ENCODE measurements around the gene IRF2BP2. TPM values are rescaled to one million over a fixed set of nuclear protein-coding genes. Genes with fewer than 3 reads are reported as not detected.

IRF2BP2 gene
- total and polyA plus RNA-seq, 2 experiments from 2014 or later = 24.3 to 113 TPM

DNA sequence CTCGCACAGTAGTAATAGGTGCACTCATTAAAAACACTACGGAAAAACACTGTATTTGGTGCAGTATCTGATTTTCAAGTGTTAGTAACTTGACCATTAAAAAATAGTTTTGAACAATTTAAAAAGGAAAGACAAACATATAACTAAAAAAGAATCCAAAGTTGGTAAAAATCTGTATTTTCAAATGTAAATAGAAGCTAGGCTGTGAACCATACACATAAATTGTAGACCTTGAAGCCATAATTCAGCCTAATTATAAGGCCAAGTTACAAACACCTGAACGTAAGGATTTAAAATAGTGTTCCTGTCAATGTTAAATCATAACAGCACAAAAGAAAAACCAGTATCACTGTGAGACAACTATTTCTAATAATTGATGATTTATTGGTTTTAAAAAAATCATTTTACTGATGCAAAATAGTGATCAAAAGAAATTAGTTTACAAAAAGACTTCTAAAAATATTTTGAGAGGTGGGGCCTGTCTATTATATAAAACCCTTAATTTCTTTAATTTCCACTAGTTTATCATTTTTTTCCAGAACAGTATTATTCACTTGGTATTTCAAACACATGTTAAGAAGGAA is 4.5 kb downstream of the IRF2BP2 start:
- Histone ChIP-seq H3K9me3 (ENCODE audit: low read depth) (no peaks in the 10 kb centered on the region), H3K4me1 (ENCODE audit: low read depth) (peaks cover 32% of the 10 kb centered on the region), H3K4me3 (peak overlapping the region; percentile 95), H3K27ac (peak overlapping the region; percentile 98), H3K36me3 (peaks cover 27% of the 10 kb centered on the region), H3K27me3 (no peaks in the 10 kb centered on the region)
- TF ChIP-seq, protein P1, sequence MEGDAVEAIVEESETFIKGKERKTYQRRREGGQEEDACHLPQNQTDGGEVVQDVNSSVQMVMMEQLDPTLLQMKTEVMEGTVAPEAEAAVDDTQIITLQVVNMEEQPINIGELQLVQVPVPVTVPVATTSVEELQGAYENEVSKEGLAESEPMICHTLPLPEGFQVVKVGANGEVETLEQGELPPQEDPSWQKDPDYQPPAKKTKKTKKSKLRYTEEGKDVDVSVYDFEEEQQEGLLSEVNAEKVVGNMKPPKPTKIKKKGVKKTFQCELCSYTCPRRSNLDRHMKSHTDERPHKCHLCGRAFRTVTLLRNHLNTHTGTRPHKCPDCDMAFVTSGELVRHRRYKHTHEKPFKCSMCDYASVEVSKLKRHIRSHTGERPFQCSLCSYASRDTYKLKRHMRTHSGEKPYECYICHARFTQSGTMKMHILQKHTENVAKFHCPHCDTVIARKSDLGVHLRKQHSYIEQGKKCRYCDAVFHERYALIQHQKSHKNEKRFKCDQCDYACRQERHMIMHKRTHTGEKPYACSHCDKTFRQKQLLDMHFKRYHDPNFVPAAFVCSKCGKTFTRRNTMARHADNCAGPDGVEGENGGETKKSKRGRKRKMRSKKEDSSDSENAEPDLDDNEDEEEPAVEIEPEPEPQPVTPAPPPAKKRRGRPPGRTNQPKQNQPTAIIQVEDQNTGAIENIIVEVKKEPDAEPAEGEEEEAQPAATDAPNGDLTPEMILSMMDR (IDR thresholded peaks at IDR 0.05; ENCODE audit: low read depth, low read length) = no peak
- peak in 1 of 2 donors; percentile 10 for DNase-seq (ENCODE audit: low read depth in 1 of 2, low spot score in 1 of 2)

DNA sequence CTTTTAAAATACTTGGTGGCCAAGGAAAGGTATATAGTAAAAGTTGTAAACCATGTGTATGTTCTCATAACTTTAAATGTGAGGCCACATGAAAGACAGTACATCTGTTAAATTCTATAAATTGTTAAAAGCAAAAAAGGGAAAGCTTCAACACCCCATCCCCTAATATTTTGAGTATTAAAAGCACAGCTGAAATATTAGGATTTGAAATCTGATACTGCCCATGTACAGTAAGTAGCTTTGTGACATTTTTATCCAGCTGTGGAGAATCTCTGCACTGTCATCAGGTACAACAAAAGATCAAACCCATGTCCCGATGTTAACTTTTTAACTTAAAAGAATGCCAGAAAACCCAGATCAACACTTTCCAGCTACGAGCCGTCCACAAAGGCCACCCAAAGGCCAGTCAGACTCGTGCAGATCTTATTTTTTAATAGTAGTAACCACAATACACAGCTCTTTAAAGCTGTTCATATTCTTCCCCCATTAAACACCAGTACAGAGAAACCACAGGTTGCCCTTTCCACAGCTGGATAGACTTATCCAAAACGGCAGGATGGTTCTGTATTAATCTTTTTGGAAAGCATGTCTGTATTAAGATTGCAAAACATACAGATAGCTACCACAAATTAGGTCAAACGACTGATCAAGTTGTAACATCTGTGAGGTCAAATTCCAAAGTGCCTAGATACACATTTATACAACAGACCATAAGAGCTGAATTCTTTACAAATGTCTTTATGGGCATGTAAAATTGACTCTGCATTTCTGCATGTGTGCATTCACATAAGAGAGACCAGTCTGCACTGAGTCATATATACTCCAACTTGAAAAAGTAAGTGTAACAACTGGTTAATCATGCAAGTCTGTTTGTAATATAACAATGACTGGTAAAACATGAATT is 5.2 kb downstream of the IRF2BP2 start:
- H3K27me3 ChIP-seq = no peaks in the 10 kb centered on the region
- peaks cover 27% of the 10 kb centered on the region for H3K36me3 ChIP-seq
- H3K27ac ChIP-seq = peak overlapping the region; percentile 98
- peaks cover 34% of the 10 kb centered on the region for H3K4me1 ChIP-seq (ENCODE audit: low read depth)
- peak in 1 of 2 donors; percentile 59 for DNase-seq (ENCODE audit: low read depth in 1 of 2, low spot score in 1 of 2)
- H3K4me3 ChIP-seq = peak overlapping the region; percentile 95
- TF ChIP-seq, protein P1 (IDR thresholded peaks at IDR 0.05; ENCODE audit: low read depth, low read length) = no peak
- no peaks in the 10 kb centered on the region for H3K9me3 ChIP-seq (ENCODE audit: low read depth)

DNA sequence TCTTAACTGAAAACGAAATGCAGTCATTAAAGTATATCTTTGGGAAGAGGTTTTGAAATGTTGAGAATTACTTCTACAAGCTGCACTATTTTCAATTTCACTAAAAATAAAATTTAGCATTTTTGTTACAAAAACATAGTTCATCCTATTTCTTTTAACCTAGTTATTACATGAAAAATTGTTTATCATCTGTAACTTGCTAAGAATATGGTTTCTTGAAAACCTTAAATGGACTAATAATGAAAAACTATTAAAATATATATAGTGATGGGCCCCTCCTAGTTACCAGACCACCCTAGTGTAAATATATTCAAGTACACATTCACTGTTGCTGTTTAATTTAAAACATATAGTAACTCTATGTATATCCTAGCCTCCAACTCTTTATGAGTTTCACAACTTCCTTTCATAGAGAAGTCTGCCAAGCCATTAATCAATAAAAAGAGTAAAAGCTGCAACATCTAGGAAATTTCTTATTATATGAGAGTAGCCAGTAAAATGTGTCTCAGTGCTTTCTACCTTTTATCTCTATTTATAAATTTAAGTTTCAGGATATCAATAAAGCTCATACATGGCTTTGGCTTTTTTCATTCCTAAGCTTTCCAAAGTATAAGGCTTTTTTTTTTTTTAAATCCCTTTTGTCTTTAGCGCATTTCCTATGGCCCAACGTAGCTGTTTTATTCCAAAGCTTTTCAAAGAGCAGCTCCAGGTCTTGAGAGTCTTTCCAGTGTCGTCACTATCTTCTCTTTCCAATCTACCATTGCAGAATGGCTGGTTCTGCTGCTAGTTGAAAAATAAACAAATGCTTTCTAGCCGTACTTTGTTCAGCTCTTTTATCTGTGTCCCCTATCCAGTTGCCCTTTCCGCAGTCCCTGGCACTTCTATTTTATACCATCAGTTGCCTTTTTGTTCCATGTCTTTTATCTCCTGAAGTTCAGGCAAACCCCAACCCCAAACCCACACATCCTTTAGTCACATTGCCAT is 6.5 kb downstream of the IRF2BP2 start:
- no peaks in the 10 kb centered on the region for H3K27me3 ChIP-seq
- peaks cover 22% of the 10 kb centered on the region for H3K36me3 ChIP-seq
- peak overlapping the region; percentile 98 for H3K27ac ChIP-seq
- TF ChIP-seq, protein P1 (IDR thresholded peaks at IDR 0.05; ENCODE audit: low read depth, low read length) = no peak
- no peaks in the 10 kb centered on the region for H3K9me3 ChIP-seq (ENCODE audit: low read depth)
- DNase-seq (ENCODE audit: low read depth in 1 of 2, low spot score in 1 of 2) = peak in 1 of 2 donors; percentile 67
- peaks cover 43% of the 10 kb centered on the region for H3K4me1 ChIP-seq (ENCODE audit: low read depth)
- peak overlapping the region; percentile 95 for H3K4me3 ChIP-seq

DNA sequence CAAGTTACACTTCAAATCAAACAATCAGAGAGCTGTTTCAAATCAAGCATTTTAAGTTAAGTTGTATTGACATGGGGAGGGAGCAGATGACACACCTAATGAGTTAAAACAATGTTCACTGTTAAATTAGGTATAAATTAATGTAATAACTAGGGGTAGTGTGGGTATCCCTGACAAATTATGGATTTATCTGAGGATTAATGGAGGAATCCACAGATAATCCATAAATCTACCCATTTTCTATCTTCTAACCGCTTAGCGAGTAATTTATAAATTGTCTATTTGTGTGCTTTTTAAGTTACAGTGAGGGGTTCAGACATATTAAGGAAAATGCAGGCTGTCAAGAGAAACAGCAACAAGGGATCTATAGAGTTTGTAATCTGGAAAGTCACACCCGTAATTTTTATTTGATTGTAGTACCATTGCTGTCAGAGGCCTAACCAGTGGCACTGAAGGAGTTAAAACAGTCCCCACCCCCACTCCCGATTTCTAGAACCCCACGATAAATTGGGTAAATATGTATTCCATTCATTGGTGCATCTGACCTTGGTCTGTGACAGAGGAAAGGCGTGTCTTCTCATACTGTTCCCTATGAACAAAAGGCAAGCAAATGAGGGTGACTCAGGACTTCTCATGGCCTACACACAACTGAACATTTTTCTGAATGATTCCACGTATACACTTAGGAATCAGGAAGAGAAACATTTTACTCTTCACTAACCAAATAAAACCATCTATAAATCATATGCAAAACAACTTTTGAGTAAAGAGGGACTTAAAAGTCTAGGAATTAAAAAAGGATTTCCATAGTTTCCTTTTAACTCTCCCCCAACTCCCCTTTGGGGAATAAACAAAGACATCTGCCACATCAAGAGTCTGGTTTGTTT is 7.4 kb downstream of the IRF2BP2 start:
- Histone ChIP-seq H3K4me1 (ENCODE audit: low read depth) (peaks cover 47% of the 10 kb centered on the region), H3K36me3 (peaks cover 15% of the 10 kb centered on the region), H3K4me3 (peak overlapping the region; percentile 95), H3K27me3 (no peaks in the 10 kb centered on the region), H3K27ac (peak overlapping the region; percentile 98), H3K9me3 (ENCODE audit: low read depth) (no peaks in the 10 kb centered on the region)
- TF ChIP-seq, protein P1 (IDR thresholded peaks at IDR 0.05; ENCODE audit: low read depth, low read length) = no peak
- DNase-seq (ENCODE audit: low read depth in 1 of 2, low spot score in 1 of 2) = peak in 1 of 2 donors; percentile 88
